Liver (tissue), 9 donors: ENCODE measurements around the gene COL23A1. TPM values are rescaled to one million over a fixed set of nuclear protein-coding genes. Genes with fewer than 3 reads are reported as not detected.

ENCODE experiments used
- DNase-seq: peaks from one replicate; pipeline ENCODE4 v3.0.0-alpha.2; 2017; ENCODE audit warnings: low spot score
- H3K27ac ChIP-seq, 2 donors: one replicate each; pipeline ENCODE4 v1.7.0; 2013; ENCODE audit warnings: inconsistent platforms in 2 of 2, low read length in 2 of 2, control low read depth in 1 of 2, low read depth in 1 of 2, mild to moderate bottlenecking in 1 of 2
- H3K27me3 ChIP-seq, 4 donors: one replicate each; pipeline versions ENCODE4 v1.6.1 to v1.7.0; 2013; ENCODE audit warnings: low read length in 3 of 4, inconsistent platforms in 1 of 4, mild to moderate bottlenecking in 1 of 4, moderate library complexity in 1 of 4; ENCODE audit not compliant: control insufficient read depth in 4 of 4, insufficient read depth in 4 of 4
- H3K36me3 ChIP-seq, 4 donors: one replicate each; pipeline versions ENCODE4 v1.6.1 to v1.7.0; 2013; ENCODE audit warnings: low read length in 3 of 4, mild to moderate bottlenecking in 3 of 4, low read depth in 1 of 4, moderate library complexity in 1 of 4; ENCODE audit not compliant: control insufficient read depth in 4 of 4, insufficient read depth in 3 of 4
- H3K4me1 ChIP-seq, 4 donors: one replicate each; pipeline versions ENCODE4 v1.6.1 to v1.7.0; 2013; ENCODE audit warnings: low read length in 3 of 4, mild to moderate bottlenecking in 3 of 4, moderate library complexity in 1 of 4; ENCODE audit not compliant: control insufficient read depth in 4 of 4, insufficient read depth in 4 of 4
- H3K4me3 ChIP-seq, 3 donors: one replicate each; pipeline versions ENCODE4 v1.6.1 to v1.7.0; 2013; ENCODE audit warnings: low read length in 3 of 3, control low read depth in 1 of 3, low read depth in 1 of 3, mild to moderate bottlenecking in 1 of 3
- H3K9ac ChIP-seq, 2 donors: one replicate each; pipeline ENCODE4 v1.7.0; 2013; ENCODE audit warnings: low read length in 2 of 2, mild to moderate bottlenecking in 2 of 2, moderate library complexity in 2 of 2, control low read depth in 1 of 2, low read depth in 1 of 2
- H3K9me3 ChIP-seq, 4 donors: one replicate each; pipeline versions ENCODE4 v1.6.1 to v1.7.0; 2013; ENCODE audit warnings: low read length in 3 of 4; ENCODE audit not compliant: control insufficient read depth in 4 of 4
- ATF3 ChIP-seq: IDR thresholded peaks from 2 replicates; pipeline ENCODE4 v1.6.1; 2016; ENCODE audit warnings: antibody characterized with exemption
- EGR1 ChIP-seq, 2 donors: IDR thresholded peaks; 2 replicates each; pipeline ENCODE4 v1.6.1; 2016 to 2018; ENCODE audit warnings: antibody characterized with exemption in 2 of 2, low read depth in 2 of 2
- FOXA1 ChIP-seq: IDR thresholded peaks from 2 replicates; pipeline ENCODE4 v1.6.1; 2016; ENCODE audit warnings: antibody characterized with exemption
- FOXA2 ChIP-seq: IDR thresholded peaks from 2 replicates; pipeline ENCODE4 v1.6.1; 2016; ENCODE audit warnings: antibody characterized with exemption
- HNF4A ChIP-seq, 2 donors: conservative IDR thresholded peaks; 2 replicates each; pipeline ENCODE4 v1.6.1; 2016; ENCODE audit warnings: antibody characterized with exemption in 2 of 2, mild to moderate bottlenecking in 2 of 2
- HNF4G ChIP-seq: IDR thresholded peaks from 2 replicates; pipeline ENCODE4 v1.6.1; 2016; ENCODE audit warnings: antibody characterized with exemption
- JUND ChIP-seq, 2 donors: IDR thresholded peaks; 2 replicates each; pipeline ENCODE4 v1.6.1; 2016; ENCODE audit warnings: antibody characterized with exemption in 2 of 2
- MAX ChIP-seq: IDR thresholded peaks from 2 replicates; pipeline ENCODE4 v1.6.1; 2016; ENCODE audit warnings: antibody characterized with exemption
- NR2F2 ChIP-seq: IDR thresholded peaks from 2 replicates; pipeline ENCODE4 v1.6.1; 2016; ENCODE audit warnings: antibody characterized with exemption
- SP1 ChIP-seq: IDR thresholded peaks from 2 replicates; pipeline ENCODE4 v1.6.1; 2018; ENCODE audit warnings: antibody characterized with exemption, mild to moderate bottlenecking
- TAF1 ChIP-seq: conservative IDR thresholded peaks from 2 replicates; pipeline ENCODE4 v1.6.1; 2016; ENCODE audit warnings: antibody characterized with exemption, mild to moderate bottlenecking
- YY1 ChIP-seq: IDR thresholded peaks from 2 replicates; pipeline ENCODE4 v1.6.1; 2016; ENCODE audit warnings: antibody characterized with exemption, mild to moderate bottlenecking
- ZBTB33 ChIP-seq: IDR thresholded peaks from 2 replicates; pipeline ENCODE4 v1.6.1; 2016; ENCODE audit warnings: antibody characterized with exemption
- WGBS: extraction: QIAGEN DNeasy Blood & Tissue Kit; methylation state at CpG from one replicate; pipeline ENCODE4 v1.1.7; 2013; 5-methylcytosine and 5-hydroxymethylcytosine counted together
- polyA plus RNA-seq, 2 donors: library from polyadenylated mRNA; stranded (reverse) in 1 of 2; unstranded in 1 of 2; fragments of 200-250 nt in 1 of 2; fragments of >200 nt in 1 of 2; fragmentation: Nextera tagmentation in 1 of 2; extraction: Ambion mirVana in 1 of 2; gene quantifications; one replicate each; pipeline versions ENCODE4 v1.2.1 to v1.2.3, GENCODE V29; 2013 to 2015
- total RNA-seq, 2 donors: library from RNA; depleted of rRNA; stranded (reverse); fragments of >200 nt; gene quantifications; one replicate each; pipeline ENCODE4 v1.2.3, GENCODE V29; 2014
- TF ChIP-seq, protein P1 (sequence below): fragments of 150-350 bp; IDR thresholded peaks from 2 replicates; pipeline ENCODE4 v1.5.1; 2017; ENCODE audit warnings: improper control_type of control experiment, low read depth, low read length; ENCODE audit not compliant: missing input control
- donor health status: healthy.
- donor health status: healthy.
- donor health status: healthy.
- donor health status: healthy.
- donor health status: healthy.

Gene COL23A1
- total and polyA plus RNA-seq, 4 donors, result 0.08 to 1.4 (median 0.27) TPM

- TF ChIP-seq, protein P1, sequence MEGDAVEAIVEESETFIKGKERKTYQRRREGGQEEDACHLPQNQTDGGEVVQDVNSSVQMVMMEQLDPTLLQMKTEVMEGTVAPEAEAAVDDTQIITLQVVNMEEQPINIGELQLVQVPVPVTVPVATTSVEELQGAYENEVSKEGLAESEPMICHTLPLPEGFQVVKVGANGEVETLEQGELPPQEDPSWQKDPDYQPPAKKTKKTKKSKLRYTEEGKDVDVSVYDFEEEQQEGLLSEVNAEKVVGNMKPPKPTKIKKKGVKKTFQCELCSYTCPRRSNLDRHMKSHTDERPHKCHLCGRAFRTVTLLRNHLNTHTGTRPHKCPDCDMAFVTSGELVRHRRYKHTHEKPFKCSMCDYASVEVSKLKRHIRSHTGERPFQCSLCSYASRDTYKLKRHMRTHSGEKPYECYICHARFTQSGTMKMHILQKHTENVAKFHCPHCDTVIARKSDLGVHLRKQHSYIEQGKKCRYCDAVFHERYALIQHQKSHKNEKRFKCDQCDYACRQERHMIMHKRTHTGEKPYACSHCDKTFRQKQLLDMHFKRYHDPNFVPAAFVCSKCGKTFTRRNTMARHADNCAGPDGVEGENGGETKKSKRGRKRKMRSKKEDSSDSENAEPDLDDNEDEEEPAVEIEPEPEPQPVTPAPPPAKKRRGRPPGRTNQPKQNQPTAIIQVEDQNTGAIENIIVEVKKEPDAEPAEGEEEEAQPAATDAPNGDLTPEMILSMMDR, result no peak
- no peak for TF ChIP-seq HNF4A (conservative IDR thresholded peaks at IDR 0.05)
- no peak for TF ChIP-seq YY1
- TF ChIP-seq ATF3, result no peak
Measured at GRCh38 chr5:178307267-178308045, 282.7 kb downstream of the COL23A1 start (continued).

DNA sequence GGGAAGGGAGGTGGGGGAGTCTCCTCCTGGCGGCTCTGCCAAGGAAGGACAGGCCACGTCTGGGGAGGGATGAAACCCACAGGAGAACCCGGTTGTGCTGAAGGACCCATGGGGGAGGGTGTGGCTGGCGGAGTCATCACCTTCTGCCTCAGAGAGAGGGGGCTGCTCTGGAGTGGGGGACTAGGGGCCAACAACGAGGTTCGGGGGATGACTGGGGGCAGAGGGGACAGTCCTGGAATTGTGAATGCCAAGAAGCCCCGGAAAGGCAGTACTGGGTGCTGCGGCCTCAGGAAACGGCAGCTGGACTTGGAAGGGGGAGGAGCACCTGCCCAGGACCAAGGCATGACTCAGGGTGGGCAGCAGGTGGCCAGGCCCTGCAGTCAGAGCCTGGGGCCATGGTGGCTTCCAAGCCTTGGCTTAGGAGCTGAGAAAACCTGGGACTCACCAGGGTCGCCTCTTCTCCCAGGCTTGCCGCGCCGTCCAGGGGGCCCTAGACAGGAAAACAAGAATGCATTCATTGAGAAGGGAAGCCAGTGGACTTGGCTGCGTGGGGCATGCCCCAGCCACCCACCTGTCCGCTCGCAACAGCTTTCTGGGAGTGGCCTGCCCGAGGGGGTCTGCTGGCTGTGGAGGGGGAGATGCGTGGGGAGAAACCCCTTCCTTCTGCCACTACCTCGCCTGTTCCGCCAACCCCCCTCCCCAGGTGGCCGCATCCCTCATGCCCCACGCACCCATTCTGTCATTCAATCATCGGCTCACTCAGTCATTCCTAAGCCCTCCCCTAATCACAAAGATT is 283.6 kb downstream of the COL23A1 start:
- Histone ChIP-seq H3K9me3 (no peaks in the 10 kb centered on the region), H3K27ac (no peak overlapping the region), H3K27me3 (no peaks in the 10 kb centered on the region), H3K4me3 (no peak overlapping the region), H3K4me1 (no peaks in the 10 kb centered on the region), H3K9ac (no peak overlapping the region), H3K36me3 (no peaks in the 10 kb centered on the region)
- WGBS, result 88% methylated on average over 23 of the region's 23 CpGs
- no peak for DNase-seq
- no peak for TF ChIP-seq FOXA2
- TF ChIP-seq, protein P1, result no peak

GRCh38 chr5:178305801-178306200 is 284.4 kb downstream of the COL23A1 start:
- Histone ChIP-seq H3K9ac (no peak overlapping the region), H3K9me3 (no peaks in the 10 kb centered on the region), H3K27me3 (no peaks in the 10 kb centered on the region), H3K36me3 (no peaks in the 10 kb centered on the region), H3K27ac (no peak overlapping the region), H3K4me1 (no peaks in the 10 kb centered on the region), H3K4me3 (no peak overlapping the region)
- no peak for DNase-seq
- WGBS, result 84% methylated on average over 15 of the region's 15 CpGs
- TF ChIP-seq FOXA1 (no peak), EGR1 (IDR thresholded peaks at IDR 0.05; ENCODE audit: low read depth in 2 of 2) (no peak), SP1 (no peak), HNF4A (conservative IDR thresholded peaks at IDR 0.05) (no peak), TAF1 (no peak), FOXA2 (no peak), ATF3 (no peak), ZBTB33 (no peak), HNF4G (no peak), JUND (IDR thresholded peaks at IDR 0.05) (no peak), NR2F2 (no peak), MAX (no peak)
- TF ChIP-seq, protein P1, result no peak
